Right forelimb (tissue), 1 donor: ENCODE measurements around the gene NFIB.

Experiments
- DNase-seq: peaks from one replicate; pipeline ENCODE4 v3.0.0-alpha.2; 2018

Gene NFIB

DNA sequence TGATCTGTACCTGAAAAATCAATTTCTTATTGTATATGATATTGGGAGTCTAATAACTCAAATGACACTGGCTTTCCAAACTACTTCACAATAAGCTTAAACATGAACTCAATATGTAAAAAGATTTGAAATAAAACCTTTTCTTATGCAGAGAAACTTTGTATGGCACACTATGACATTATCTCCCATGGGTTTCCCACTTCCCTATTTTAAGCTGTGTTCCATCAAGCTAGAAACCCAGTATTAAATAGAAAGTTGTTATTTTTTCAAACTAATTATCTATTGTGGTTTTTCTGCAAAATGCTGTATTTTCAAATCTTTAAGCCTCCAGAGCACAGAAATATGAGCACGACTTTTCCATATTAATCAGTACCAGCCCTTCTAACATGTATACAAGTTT lies 174.7 kb downstream of the NFIB start:
- no peak for DNase-seq

DNA sequence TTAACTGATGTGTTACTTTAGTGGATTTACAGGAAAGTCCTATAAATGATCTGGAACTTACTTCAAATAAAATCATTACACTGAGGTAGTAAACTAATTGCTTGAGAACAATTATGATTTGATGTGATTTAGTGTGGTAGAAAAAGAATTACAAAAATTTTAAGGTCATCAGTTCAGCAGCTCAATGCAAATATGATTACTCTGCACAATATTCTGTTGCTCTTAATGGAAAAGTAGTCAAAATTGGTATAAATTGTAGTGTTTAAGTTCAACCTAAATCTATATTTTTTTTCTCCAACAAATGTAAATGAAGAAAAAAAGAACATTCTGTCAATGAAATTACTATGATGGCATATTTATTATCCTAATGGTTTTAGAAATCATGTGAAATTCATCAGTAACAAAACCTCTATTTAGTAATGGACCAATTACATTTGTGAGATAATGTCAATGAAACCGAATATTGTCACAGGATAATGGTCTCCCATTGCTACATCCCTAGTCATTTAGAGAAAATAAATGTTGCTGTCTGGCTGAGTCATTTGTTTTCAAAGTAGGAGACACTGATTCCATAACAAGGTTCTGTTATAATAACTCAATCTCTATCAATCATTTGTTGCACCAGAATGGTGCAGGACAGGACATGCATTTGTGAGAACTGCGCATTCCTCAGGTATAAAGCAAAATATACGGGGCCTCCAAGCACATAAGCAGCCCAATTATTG lies 177.1 kb downstream of the NFIB start:
- DNase-seq = no peak

DNA sequence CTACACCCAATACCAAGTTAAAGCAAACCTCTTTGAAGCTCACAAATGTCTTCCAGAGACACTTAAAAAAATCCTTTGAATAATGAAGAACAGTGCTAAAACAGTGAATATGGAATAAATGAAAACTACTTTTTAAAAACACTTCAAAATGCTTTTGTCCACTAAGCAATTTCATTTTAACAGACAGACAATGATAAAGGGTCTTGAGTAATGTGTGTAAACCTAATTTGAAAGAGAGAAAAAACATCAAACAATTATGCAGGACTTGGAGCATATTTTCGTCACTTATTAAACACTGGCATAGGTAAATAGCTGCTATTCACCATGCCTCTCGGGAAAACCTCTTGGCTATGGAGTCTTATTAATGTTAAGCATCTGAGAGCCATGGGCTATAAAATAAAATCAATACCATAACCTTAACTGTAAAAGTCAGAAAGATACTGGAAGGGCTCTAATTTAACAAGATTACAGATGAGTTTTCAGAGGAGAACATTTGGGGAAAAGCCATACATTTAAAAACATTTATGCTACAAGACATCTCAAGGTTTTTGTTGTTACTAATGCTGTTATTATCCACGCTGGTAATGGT lies 177.8 kb downstream of the NFIB start:
- DNase-seq = no peak

DNA sequence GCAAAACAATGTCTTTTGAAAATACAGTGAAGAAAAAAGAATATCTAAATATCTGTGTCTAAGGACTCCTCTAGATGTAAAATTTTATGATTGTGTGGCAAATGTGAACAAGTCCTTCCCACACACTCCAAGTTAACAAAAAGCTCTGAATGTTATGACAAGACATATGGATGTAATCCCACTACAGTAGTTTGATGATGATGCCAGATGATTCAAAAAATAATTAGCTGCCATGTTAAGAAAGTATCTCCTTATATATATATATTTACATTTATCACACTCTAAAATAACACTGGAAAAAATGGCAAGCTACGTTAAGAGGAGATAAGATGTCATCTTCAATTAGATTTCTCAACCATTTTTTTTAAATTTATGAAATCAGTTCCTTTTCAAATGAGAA lies 178.5 kb downstream of the NFIB start:
- no peak for DNase-seq

DNA sequence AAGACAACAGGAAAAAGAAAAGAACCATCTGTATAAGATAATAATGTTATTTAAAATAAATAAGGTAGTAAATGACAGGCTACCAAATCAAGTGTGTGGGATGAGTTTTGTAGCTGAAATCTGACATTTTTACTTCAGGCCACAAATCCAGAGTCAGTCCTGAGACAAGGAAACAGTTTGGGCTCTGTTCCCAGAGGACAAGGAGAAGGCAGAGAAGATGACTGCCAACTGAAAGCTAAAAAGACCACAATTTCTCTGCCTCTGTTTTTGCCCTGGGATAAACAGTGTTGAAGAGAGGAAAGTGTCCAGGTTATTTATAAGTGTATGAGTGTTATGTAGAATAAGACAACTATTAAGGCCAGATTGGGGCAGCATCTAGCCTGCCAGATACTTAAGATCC lies 180.5 kb downstream of the NFIB start:
- no peak for DNase-seq

DNA sequence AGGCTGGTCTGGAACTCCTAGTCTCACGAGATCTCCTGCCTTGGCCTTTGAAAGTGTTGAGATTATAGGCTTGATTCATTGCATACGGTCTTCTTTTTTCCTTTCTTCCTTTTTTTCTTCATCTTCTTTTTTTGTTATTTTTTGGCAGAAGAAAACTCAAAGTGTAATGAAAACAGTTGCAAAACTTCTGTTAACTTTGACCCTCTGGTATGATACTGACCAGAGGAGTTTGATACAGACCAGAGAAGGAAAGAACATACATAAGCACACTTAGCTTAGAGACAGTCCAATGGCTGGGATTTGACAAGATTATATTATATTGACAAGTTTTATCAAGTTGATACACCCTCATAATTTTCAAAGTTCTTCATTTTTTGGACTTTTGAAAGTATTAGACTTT lies 181.2 kb downstream of the NFIB start:
- DNase-seq = no peak

DNA sequence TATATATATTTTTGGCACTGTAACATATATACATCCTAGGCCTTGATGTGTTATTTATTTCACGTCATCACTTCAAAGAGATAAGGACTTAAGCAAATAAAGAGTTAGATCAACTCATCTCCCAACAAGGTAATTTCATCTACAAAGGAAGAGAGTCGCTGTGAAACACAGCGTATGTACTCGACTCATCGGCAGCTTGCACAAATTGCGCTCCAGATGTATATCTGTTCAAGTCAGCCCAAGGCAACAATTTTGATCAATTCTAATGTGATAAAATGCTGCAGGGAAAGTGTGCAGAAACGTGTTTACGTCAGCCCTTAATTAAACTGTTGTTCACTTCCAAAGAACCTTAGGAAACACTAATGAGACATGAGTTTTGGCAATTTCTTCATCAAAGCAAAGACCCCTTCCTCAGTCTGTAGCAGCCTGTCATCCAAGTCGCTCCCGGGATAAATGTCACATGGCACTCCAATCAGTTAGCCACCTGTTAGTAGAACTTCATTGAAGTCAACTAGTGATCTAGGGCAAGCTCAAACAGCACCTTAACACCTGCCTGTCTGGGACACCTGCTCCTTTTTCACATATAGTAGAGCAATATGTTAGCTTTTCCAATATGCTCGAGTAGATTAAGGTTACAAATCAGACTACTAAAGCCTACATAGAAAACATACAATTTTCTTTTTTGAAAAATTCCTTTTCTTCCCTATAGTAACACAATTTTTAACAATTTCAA lies 182.4 kb downstream of the NFIB start:
- no peak for DNase-seq

DNA sequence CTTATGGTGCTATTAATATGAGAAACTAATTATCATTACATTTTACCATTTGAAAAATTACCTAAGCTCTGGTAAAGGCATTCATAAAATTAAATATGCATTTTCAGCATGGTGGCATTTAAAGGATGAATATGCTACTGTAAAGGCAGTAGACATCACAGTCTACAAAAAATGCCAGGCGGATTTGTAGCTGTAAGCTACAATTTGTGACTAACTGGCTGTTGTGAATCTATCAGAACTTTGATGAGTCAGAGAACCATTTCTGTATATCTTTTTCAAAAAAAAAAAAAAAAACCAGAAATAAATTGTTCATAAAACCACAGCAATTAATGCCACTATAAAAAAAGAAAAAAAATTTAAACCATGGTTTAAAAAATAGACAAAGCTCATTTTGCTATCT lies 186.3 kb downstream of the NFIB start:
- DNase-seq = no peak

DNA sequence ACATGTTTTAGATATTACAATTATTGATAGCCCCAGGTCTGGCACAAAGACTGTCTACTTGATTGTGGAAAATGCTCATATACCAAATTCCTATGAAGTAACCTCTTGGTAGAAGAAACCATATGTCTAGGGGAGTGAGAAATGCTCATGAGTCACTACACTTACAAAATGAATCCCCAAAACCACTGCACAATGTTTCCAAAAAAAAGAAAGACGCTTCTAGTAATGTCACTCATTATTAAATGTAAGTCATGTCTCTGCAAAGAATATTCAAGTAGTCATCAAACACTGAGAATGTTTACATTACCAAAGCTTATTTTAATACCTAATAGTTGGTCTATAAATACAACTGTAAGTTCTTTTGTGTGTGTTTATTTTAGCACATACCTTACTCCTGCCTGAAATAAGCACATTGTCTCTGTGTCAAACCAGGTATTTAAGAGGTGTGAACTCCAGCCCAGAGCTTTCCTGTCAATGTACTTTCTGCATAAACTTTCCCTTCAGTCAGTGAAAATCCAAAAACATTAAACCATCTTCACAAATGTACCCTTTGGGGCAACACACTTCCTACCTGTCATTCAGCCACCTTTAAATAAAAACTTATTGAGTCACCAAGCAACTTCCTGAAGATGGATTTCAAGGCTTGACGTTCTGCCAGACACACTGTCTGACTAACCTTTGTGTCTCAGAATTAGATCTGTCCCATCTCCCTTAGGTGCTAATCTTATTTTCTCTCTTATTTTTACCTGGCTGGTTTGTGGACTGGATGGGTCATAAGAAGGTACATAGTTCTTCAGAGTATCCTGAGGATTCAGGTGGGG lies 194.0 kb downstream of the NFIB start:
- DNase-seq = no peak

DNA sequence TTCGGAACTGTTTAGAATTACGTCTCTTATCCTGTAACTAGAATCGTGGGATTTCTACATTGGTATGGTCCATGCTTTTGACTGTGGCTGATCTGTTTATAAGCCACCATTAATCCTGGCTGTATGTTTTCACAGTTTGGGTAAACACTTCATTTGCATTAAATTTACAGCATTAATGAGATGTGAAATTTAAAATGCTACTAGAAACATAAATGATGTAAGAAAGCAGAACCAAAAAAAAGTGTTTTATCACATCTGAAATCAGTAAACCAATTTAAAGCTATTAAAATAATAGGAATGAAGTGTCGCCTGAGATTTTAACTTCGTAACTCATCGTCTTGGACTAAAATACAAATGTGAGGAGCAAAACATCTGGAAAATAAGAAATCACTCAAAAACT lies 201.7 kb downstream of the NFIB start:
- DNase-seq = no peak

DNA sequence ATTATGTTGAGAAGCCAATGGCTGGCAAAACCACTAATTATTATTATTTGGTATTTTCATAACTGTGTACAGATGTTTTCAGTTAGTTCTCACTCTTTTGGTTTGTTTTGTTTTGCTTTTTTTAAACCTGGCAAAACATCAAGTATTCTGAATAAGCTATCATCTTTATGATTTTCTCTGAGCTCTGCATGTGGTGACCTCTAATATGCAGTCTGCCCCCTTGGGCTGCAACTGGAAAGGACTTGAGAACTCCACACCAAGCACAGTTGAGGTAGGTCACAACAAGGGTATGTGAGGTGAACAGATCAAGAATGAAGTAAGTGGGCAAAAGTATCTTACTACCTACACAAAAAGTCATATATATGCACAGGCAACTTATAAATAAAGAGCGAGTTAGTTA lies 202.2 kb downstream of the NFIB start:
- no peak for DNase-seq

DNA sequence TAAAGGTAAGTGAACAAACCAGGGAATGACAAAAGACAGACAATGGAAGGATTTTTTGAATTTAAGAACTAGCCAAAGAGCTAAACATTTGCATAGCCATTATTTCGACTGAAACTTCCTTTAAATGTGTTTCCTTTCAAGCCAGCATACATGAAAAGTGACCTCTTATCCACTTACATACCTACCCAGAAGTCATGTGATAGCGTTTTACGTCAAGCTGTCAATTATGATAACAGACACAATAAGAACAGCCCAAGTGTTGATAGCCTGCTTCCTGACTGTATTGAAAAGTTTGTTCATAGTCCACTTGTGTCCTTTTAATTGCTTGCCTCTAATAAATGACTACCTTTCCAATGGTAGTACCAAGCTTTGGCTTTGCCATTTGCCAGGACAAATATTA lies 206.0 kb downstream of the NFIB start:
- no peak for DNase-seq

DNA sequence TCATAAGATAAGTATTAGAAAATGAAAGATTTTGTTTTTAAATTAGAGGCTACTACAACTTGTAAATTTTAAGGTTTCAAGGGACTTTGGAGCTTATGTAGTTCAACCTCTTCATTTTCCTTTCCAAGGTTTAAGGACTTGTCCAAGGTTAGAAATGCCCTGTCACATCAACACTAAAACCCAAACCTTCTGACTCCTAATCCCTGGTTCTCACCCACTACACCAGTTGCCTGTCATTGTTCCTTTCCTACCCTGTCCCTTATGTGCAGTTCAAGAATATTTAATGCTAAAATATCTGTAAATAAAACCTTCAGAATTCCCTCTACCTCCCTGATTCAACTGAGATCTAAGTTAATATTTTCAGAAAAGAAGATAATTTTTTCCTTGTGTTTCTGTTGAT lies 206.4 kb downstream of the NFIB start:
- DNase-seq = no peak

DNA sequence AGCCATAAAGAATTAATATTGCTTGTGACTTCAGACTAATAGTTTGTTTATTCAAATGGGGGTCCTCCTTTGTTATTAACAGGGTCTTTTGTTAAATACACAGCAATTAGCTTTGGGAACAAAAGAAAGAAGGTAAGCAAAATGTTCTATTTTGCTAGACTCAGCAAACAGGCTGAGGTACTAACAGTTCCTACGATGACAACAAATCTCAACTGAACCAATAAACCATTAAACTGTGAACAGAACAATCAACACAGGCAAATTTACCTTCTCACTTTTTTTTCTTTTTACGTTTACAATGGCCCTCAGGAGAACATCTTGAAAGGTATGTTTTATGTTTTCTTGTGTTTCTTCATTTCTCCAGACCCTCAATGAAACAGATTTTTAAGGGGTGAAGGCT lies 207.2 kb downstream of the NFIB start:
- DNase-seq = no peak

DNA sequence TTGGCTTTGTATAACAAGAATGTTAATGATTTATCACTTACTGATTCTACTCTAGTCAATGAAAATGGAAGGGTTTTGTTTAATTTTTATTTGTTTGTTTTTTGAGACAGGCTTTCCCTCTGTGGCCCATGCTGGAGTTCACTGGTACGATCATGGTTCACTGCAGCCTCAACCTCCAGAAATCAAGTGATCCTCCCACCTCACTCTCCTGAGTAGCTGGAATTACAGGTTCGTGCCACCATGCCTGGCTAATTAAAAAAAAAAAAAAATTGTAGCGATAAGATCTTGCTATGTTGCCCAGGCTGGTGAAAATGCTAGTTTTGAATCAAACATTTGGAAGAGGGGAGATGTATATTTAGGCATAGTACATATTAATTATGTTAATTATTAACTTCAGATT lies 209.4 kb downstream of the NFIB start:
- no peak for DNase-seq

DNA sequence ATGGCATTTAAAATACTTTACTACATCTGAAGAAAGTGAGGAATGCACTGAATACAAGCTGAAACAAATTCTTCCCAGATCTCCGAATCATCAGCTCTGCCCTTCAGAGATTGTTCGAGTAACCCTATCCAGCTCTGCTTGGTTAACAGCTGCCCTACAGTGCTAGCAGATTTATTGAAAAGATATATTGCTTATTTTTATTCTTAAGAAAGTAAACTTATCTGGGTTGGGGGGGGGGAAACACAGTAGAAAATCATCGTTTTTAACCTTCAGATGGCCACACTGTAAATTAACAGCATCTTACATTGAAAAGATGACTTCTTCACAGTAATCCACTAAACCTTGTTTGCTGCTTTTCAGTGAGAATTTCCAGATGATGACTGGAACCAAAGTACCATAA lies 210.8 kb downstream of the NFIB start:
- DNase-seq = no peak

DNA sequence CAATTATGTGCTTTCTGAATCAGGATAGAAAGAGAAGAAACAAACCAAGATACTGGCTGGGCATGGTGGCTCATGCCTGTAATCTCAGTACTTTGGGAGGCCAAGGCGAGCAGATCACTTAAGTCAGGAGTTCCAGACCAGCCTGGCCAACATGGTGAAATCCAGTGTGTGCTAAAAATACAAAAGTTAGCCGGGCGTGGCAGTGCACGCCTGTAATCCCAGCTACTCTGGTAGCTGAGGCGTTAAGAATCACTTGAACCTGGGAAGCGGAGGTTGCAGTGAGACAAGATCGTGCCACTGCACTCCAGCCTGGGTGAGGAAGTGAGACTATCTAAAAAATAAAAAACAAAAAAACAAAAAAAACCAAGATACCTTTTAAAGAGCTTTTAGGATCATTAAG lies 214.2 kb downstream of the NFIB start:
- no peak for DNase-seq

DNA sequence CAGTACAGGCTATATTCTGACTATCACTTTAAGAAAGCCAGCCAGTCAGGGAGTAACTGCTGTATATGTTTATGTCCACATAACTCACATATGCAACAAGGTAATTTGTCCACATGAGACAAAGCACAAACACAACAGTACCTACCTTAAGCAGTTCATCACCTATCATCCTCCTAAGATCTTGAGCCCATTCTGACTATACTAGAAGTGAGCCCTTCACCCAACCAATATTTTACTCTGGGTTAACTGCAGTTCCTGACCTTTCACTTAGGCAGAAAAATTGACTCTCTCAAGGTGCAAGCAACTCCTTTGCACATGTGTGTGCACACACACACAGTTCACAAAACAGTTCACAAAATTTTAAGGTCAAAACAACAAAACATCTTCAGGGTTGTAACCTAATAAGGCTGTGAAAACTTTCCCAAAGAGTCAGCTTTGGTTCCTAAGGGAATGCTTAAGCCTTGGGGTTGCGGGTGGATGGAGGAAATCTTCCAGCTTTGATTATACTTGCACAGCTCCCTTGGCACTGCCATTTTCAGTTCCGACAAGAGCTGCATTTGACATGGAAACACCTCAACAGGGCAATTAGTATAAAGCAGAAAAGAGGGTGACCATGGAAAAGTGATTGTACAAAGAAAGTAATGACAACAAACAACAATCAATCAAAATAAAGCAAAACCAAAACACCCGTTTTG lies 215.3 kb downstream of the NFIB start:
- no peak for DNase-seq

DNA sequence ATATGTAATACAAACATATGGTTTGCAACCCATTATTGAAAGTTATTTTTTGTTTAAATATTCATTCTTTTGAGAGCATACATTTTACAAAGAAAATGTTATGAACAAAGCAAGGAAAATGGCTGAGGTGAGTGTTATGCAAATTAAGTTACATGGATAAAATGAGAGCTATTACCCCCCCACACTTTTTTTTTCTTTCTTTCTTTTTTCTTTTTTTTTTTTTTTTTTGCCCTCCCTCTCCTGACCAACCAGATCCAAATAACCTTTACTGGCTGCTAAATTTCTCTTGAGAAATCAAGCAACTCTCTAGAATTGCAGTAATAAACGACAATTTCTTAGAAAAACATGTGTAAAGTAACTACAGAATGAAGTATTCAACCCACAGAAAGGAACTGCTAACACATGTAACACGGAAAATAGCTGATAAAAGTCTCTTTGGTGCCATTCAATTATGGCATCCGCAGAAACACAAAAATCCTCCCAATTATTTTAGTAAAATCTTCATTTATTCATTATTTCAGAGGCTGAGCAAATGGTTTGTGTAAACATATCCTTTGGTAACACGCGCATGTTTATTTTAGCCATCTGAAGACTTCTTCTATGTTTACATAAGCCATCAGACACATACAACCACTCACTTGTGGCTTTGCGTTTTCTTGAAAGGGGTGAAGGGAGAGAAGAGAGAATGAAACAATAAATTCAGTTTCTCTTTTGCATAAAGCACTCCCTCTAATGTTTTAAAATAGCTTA lies 216.1 kb downstream of the NFIB start:
- DNase-seq = no peak

DNA sequence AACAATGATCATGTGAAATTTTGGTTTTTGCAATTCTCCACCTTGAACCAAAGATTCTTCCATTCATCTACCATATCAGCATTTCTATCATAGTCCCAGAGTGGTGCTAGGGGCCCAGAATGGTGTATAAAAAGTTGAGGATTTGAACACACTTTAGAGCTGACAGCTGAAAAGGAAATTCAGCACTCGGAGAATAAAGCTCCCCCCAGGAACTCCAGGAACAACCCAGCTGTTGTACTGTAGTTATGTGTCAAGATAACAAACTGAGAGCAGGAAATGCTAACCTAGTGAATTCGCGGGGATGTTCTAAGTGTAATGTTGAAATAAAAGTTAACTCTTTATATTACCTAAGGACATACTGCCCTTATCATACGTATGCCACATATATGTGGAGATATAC lies 216.7 kb downstream of the NFIB start:
- DNase-seq = peak; percentile 56

DNA sequence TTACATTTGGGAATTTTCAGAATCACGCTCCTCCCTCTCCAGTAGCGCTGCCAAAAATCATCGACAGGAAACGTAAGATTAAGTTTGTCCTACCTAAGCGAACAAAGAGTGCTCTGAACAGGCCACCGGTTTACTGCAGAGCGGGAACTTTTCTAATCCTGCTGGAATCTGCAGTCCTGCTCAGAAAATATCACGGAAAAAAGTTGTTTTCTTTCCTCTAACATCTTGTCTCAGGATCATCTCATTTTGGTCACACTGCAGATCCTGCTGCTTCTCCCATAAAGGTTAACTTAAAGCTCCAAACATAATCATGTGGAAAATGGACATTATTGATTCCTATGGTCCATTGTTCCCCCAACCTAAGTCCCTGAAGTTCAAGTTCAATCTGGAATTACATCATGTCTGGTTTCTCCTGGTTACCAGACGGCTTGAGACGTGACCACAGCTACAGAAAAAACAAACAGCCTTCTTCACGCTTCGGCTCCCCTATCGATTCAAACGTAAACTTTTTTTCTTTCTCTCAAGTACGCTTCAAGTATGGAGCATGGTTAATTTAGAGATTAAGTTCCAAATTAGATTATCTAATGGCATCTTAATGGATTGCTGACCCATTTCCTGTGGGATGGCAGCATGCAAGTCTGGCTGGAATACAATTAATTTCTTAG lies 217.6 kb downstream of the NFIB start:
- peak; percentile 62 for DNase-seq

DNA sequence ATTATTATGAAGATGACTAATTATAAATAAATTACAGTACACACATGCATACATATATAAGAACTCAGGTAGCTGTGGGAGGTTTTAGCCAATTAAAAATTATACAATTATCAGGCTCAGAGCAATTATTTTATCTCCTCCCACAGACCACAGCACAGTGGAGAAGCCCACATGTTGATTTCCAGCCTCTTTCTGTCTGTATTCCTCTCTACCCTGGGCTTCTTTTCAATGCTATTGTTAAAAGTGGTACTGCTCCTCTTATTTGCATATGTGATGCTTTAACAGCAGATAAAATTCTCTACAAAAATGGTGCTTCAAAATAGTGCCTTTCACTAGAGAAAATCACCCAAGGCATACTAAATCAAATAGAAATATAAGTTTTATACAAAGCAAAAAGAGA lies 218.7 kb downstream of the NFIB start:
- no peak for DNase-seq
